HepG2 (cell line): ENCODE results near the gene TBC1D24. TPM values are rescaled to one million over a fixed set of nuclear protein-coding genes. Genes with fewer than 3 reads are reported as not detected.

Source experiments
- CCAR2 ChIP-seq: fragments of 200-400 bp; formaldehyde crosslinking; optimal IDR thresholded peaks from 2 replicates; pipeline ENCODE3; 2018; ENCODE audit warnings: low read depth, mild to moderate bottlenecking, low read length, moderate library complexity
- HOXA3 ChIP-seq: sonication (generic); formaldehyde crosslinking; IDR thresholded peaks from 2 replicates; pipeline ENCODE4 v1.5.0; 2020; ENCODE audit warnings: missing genetic modification reagents
- NCOA1 ChIP-seq: sonication (generic); formaldehyde crosslinking; IDR thresholded peaks from 2 replicates; pipeline ENCODE4 v1.9.0; 2021; ENCODE audit warnings: missing genetic modification reagents
- ZBTB3 ChIP-seq: sonication (generic); formaldehyde crosslinking; IDR thresholded peaks from 2 replicates; pipeline ENCODE4 v1.4.0; 2020; ENCODE audit warnings: low read depth, mild to moderate bottlenecking, moderate library complexity, missing genetic modification reagents, borderline replicate concordance
- ZMYM3 ChIP-seq: sonication (generic); formaldehyde crosslinking; IDR thresholded peaks from 2 replicates; pipeline ENCODE4 v1.5.1; 2020; ENCODE audit warnings: mild to moderate bottlenecking, missing genetic modification reagents
- ZNF143 ChIP-seq: sonication (generic); formaldehyde crosslinking; IDR thresholded peaks from 2 replicates; pipeline ENCODE4 v1.4.0; 2020; ENCODE audit warnings: missing genetic modification reagents
- ZNF160 ChIP-seq: sonication (generic); formaldehyde crosslinking; IDR thresholded peaks from 2 replicates; pipeline ENCODE4 v1.8.0; 2022; ENCODE audit warnings: mild to moderate bottlenecking, inconsistent platforms, missing genetic modification reagents
- ZNF20 ChIP-seq: sonication (generic); formaldehyde crosslinking; IDR thresholded peaks from 2 replicates; pipeline ENCODE4 v1.4.0; 2020; ENCODE audit warnings: mild to moderate bottlenecking, moderate library complexity, missing genetic modification reagents
- ZNF333 ChIP-seq: sonication (generic); formaldehyde crosslinking; IDR thresholded peaks from 2 replicates; pipeline ENCODE4 v1.4.0; 2020; ENCODE audit warnings: mild to moderate bottlenecking, missing genetic modification reagents, borderline replicate concordance
- ZNF720 ChIP-seq: sonication (generic); formaldehyde crosslinking; IDR thresholded peaks from 2 replicates; pipeline ENCODE4 v1.4.0; 2020; ENCODE audit warnings: missing genetic modification reagents
- ZSCAN31 ChIP-seq: sonication (generic); formaldehyde crosslinking; IDR thresholded peaks from 2 replicates; pipeline ENCODE4 v1.5.0; 2020; ENCODE audit warnings: low read depth, mild to moderate bottlenecking, missing genetic modification reagents
- polyA plus RNA-seq, 8 experiments: library from polyadenylated mRNA; depleted of rRNA in 3 of 8; stranded (reverse) in 7 of 8; unstranded in 1 of 8; fragments of >200 nt; fragmentation: Illumina TruSeq in 4 of 8; extraction: Trizol in 4 of 8; gene quantifications; 2 replicates each; pipeline versions ENCODE4 v1.2.1 to v1.2.3, GENCODE V29; 2011 to 2016; ENCODE audit warnings: low read depth in 4 of 8, missing spikeins in 1 of 8, mixed read lengths in 1 of 8; ENCODE audit not compliant: insufficient read depth in 1 of 8
- total RNA-seq, 5 experiments: library from RNA; depleted of rRNA; stranded (reverse); fragments of >200 nt; fragmentation: Illumina TruSeq; extraction: Trizol; gene quantifications; 2 replicates each; pipeline ENCODE4 v1.2.3, GENCODE V29; 2016; ENCODE audit warnings: low read depth in 1 of 5
- TF ChIP-seq, protein P1 (sequence below): sonication (generic); formaldehyde crosslinking; IDR thresholded peaks from 2 replicates; pipeline ENCODE4 v1.5.0; 2020; ENCODE audit warnings: mild to moderate bottlenecking, missing genetic modification reagents
- TF ChIP-seq, protein P2 (sequence below): IDR thresholded peaks from 2 replicates; pipeline ENCODE4 v1.6.1; 2016; ENCODE audit warnings: missing compliant biosample characterization, missing genetic modification reagents, borderline replicate concordance
- TF ChIP-seq, protein P3 (sequence below): sonication (generic); formaldehyde crosslinking; IDR thresholded peaks from 2 replicates; pipeline ENCODE4 v1.5.1; 2020; ENCODE audit warnings: missing genetic modification reagents, mild to moderate bottlenecking, borderline replicate concordance
- TF ChIP-seq, protein P4 (sequence below): sonication (generic); formaldehyde crosslinking; IDR thresholded peaks from 2 replicates; pipeline ENCODE4 v1.5.0; 2020; ENCODE audit warnings: mild to moderate bottlenecking, missing genetic modification reagents
- TF ChIP-seq, protein P5 (sequence below): sonication (generic); formaldehyde crosslinking; IDR thresholded peaks from 2 replicates; pipeline ENCODE4 v1.4.0; 2020; ENCODE audit warnings: missing genetic modification reagents
- TF ChIP-seq, protein P6 (sequence below): IDR thresholded peaks from 2 replicates; pipeline ENCODE4 v1.6.1; 2012; ENCODE audit warnings: inconsistent platforms

The TBC1D24 gene
- total and polyA plus RNA-seq, 2 of the 13 experiments (the other 11 are each of a cell fraction or from before 2014, with no cell fraction given): 7.7 to 13.7 TPM

DNA sequence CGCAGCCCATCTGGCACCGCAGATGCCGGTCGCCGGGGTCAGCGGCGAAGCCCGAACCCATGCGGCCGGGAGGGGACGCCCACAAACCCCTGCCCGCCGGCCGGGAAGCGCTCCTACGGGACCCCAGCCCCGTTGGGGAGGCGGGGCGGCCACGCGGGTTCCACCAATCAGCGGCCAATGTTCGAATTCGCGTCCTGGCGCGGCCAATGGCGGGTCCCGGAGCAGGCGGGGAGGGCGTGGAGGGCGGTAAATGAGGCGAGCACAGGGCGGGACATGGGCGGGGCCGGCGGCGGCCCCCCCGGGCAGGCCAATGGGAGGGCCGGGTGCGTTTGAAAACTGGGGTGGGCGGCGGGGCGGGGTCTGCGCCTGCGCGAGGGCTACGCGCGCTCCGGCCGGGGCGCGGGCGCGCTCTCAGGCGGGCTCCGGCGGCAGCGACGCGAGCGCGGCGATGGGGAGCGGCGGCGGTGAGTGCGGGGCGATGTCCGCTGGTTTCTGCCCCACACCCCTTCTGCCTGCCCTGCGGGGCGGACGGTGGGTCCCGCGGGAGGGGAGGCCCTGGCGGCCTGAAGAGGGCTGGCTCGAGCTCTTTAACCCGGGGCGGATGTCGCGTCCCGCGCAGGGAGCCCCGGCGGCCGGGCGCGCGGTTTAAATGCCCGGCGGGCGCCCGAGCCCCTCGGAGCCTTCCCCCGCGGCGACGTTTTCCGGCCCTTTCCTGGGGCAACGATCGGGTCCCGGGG is 45.7 kb upstream of the TBC1D24 start, which contains the start of gene CCNF (continued):
- TF ChIP-seq, protein P1, sequence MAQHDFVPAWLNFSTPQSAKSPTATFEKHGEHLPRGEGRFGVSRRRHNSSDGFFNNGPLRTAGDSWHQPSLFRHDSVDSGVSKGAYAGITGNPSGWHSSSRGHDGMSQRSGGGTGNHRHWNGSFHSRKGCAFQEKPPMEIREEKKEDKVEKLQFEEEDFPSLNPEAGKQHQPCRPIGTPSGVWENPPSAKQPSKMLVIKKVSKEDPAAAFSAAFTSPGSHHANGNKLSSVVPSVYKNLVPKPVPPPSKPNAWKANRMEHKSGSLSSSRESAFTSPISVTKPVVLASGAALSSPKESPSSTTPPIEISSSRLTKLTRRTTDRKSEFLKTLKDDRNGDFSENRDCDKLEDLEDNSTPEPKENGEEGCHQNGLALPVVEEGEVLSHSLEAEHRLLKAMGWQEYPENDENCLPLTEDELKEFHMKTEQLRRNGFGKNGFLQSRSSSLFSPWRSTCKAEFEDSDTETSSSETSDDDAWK: no peak
- TF ChIP-seq ZMYM3 (CRISPR knock-in tag): no peak
- no peak for TF ChIP-seq NCOA1 (CRISPR knock-in tag)
- TF ChIP-seq ZNF143 (CRISPR knock-in tag): peak; percentile 46; the same call in 1 of the 2 replicates
- TF ChIP-seq, protein P2, sequence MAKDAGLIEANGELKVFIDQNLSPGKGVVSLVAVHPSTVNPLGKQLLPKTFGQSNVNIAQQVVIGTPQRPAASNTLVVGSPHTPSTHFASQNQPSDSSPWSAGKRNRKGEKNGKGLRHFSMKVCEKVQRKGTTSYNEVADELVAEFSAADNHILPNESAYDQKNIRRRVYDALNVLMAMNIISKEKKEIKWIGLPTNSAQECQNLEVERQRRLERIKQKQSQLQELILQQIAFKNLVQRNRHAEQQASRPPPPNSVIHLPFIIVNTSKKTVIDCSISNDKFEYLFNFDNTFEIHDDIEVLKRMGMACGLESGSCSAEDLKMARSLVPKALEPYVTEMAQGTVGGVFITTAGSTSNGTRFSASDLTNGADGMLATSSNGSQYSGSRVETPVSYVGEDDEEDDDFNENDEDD: peak; percentile 73
- TF ChIP-seq ZNF333 (CRISPR knock-in tag): no peak
- TF ChIP-seq, protein P3, sequence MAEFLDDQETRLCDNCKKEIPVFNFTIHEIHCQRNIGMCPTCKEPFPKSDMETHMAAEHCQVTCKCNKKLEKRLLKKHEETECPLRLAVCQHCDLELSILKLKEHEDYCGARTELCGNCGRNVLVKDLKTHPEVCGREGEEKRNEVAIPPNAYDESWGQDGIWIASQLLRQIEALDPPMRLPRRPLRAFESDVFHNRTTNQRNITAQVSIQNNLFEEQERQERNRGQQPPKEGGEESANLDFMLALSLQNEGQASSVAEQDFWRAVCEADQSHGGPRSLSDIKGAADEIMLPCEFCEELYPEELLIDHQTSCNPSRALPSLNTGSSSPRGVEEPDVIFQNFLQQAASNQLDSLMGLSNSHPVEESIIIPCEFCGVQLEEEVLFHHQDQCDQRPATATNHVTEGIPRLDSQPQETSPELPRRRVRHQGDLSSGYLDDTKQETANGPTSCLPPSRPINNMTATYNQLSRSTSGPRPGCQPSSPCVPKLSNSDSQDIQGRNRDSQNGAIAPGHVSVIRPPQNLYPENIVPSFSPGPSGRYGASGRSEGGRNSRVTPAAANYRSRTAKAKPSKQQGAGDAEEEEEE (CRISPR knock-in tag): no peak
- TF ChIP-seq ZNF720 (CRISPR knock-in tag): no peak
- TF ChIP-seq, protein P4, sequence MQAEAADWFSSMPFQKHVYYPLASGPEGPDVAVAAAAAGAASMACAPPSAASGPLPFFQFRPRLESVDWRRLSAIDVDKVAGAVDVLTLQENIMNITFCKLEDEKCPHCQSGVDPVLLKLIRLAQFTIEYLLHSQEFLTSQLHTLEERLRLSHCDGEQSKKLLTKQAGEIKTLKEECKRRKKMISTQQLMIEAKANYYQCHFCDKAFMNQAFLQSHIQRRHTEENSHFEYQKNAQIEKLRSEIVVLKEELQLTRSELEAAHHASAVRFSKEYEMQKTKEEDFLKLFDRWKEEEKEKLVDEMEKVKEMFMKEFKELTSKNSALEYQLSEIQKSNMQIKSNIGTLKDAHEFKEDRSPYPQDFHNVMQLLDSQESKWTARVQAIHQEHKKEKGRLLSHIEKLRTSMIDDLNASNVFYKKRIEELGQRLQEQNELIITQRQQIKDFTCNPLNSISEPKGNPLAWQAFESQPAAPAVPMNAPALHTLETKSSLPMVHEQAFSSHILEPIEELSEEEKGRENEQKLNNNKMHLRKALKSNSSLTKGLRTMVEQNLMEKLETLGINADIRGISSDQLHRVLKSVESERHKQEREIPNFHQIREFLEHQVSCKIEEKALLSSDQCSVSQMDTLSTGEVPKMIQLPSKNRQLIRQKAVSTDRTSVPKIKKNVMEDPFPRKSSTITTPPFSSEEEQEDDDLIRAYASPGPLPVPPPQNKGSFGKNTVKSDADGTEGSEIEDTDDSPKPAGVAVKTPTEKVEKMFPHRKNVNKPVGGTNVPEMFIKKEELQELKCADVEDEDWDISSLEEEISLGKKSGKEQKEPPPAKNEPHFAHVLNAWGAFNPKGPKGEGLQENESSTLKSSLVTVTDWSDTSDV: no peak
- TF ChIP-seq CCAR2: no peak
- TF ChIP-seq ZNF20 (CRISPR knock-in tag): no peak
- no peak for TF ChIP-seq ZNF160 (CRISPR knock-in tag)
- TF ChIP-seq ZBTB3: 0 out of 2 replicates have a peak, but pooled peaks have one; percentile 44
- TF ChIP-seq, protein P5, sequence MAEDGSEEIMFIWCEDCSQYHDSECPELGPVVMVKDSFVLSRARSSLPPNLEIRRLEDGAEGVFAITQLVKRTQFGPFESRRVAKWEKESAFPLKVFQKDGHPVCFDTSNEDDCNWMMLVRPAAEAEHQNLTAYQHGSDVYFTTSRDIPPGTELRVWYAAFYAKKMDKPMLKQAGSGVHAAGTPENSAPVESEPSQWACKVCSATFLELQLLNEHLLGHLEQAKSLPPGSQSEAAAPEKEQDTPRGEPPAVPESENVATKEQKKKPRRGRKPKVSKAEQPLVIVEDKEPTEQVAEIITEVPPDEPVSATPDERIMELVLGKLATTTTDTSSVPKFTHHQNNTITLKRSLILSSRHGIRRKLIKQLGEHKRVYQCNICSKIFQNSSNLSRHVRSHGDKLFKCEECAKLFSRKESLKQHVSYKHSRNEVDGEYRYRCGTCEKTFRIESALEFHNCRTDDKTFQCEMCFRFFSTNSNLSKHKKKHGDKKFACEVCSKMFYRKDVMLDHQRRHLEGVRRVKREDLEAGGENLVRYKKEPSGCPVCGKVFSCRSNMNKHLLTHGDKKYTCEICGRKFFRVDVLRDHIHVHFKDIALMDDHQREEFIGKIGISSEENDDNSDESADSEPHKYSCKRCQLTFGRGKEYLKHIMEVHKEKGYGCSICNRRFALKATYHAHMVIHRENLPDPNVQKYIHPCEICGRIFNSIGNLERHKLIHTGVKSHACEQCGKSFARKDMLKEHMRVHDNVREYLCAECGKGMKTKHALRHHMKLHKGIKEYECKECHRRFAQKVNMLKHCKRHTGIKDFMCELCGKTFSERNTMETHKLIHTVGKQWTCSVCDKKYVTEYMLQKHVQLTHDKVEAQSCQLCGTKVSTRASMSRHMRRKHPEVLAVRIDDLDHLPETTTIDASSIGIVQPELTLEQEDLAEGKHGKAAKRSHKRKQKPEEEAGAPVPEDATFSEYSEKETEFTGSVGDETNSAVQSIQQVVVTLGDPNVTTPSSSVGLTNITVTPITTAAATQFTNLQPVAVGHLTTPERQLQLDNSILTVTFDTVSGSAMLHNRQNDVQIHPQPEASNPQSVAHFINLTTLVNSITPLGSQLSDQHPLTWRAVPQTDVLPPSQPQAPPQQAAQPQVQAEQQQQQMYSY (CRISPR knock-in tag): no peak; the same call in 1 of the 2 replicates
- TF ChIP-seq, protein P6, sequence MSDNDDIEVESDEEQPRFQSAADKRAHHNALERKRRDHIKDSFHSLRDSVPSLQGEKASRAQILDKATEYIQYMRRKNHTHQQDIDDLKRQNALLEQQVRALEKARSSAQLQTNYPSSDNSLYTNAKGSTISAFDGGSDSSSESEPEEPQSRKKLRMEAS: peak; percentile 91
- TF ChIP-seq ZSCAN31 (CRISPR knock-in tag): peak; percentile 9; the same call in 1 of the 2 replicates
- TF ChIP-seq HOXA3 (CRISPR knock-in tag): peak; percentile 62
